Stimulated activated CD8-positive, alpha-beta memory T cell treated with anti-CD3 and anti-CD28 coated beads, Interleukin-4, amount 100 ng/mL, for 48 hours (primary cell): ENCODE data around the gene NME2.
A peak's percentile ranks its signal among the peaks of the same experiment; 100 is the strongest.
"Not testable (repeated sequence)": the region's sequence is repeated elsewhere in the genome, so short reads cannot be mapped to it uniquely, and the experiment has no call there.

ENCODE experiments used
- DNase-seq: peaks from one replicate; pipeline ENCODE4 v3.0.0-alpha.2; 2020

NME2 gene

GRCh38 chr17:51153210-51154072 lies 12.8 kb upstream of the NME2 start, which contains the start of gene NME1:
NME1 (plus strand) TSS chr17:51153559; CDS start chr17:51155655, 2,096 bp downstream.
- DNase-seq, result peak; percentile 99

- DNase-seq, result no peak
Measured at GRCh38 chr17:51154176-51154575, 12.0 kb upstream of the NME2 start.

GRCh38 chr17:51155416-51155815 lies 10.8 kb upstream of the NME2 start:
- DNase-seq, result no peak

- DNase-seq, result no peak
Measured at GRCh38 chr17:51159604-51160003, 6.6 kb upstream of the NME2 start.

GRCh38 chr17:51161541-51161940 lies 4.7 kb upstream of the NME2 start:
- DNase-seq, result no peak

GRCh38 chr17:51164911-51165679 lies 1.1 kb upstream of the NME2 start:
- DNase-seq, result peak; percentile 22

- no peak for DNase-seq
Measured at GRCh38 chr17:51165680-51166197, 472 bp upstream of the NME2 start.

- DNase-seq, result peak; percentile 84
Measured at GRCh38 chr17:51166987-51167931, 1.0 kb downstream of the NME2 start.

GRCh38 chr17:51169340-51169739 lies 3.1 kb downstream of the NME2 start:
- no peak for DNase-seq

GRCh38 chr17:51170736-51171135 lies 4.5 kb downstream of the NME2 start:
- DNase-seq, result no peak

GRCh38 chr17:51172030-51172429 lies 5.8 kb downstream of the NME2 start:
- not testable (repeated sequence) for DNase-seq

- DNase-seq, result no peak
Measured at GRCh38 chr17:51180486-51180885, 14.3 kb downstream of the NME2 start.

GRCh38 chr17:51184124-51184523 lies 17.9 kb downstream of the NME2 start:
- DNase-seq, result no peak

GRCh38 chr17:51185763-51186332 lies 19.6 kb downstream of the NME2 start:
- DNase-seq, result no peak

GRCh38 chr17:51188271-51188833 lies 22.1 kb downstream of the NME2 start:
- no peak for DNase-seq

GRCh38 chr17:51189162-51189561 lies 23.0 kb downstream of the NME2 start:
- DNase-seq, result no peak

- DNase-seq, result no peak
Measured at GRCh38 chr17:51189628-51190027, 23.4 kb downstream of the NME2 start.

- no peak for DNase-seq
Measured at GRCh38 chr17:51191895-51192294, 25.7 kb downstream of the NME2 start.

- DNase-seq, result no peak
Measured at GRCh38 chr17:51197754-51198153, 31.5 kb downstream of the NME2 start.

- no peak for DNase-seq
Measured at GRCh38 chr17:51200295-51200694, 34.1 kb downstream of the NME2 start.

- DNase-seq, result no peak
Measured at GRCh38 chr17:51200846-51201245, 34.6 kb downstream of the NME2 start.

- no peak for DNase-seq
Measured at GRCh38 chr17:51203838-51204237, 37.6 kb downstream of the NME2 start.
